NCI-H524 treated with DMSO at 0.1 percent for 48 hours (cell line): Measurements from ENCODE around the gene UBA3.

Source experiments
- DNase-seq: peaks from one replicate; lab custom pipeline; 2025; lab: John Stamatoyannopoulos, UW

The UBA3 gene

DNA sequence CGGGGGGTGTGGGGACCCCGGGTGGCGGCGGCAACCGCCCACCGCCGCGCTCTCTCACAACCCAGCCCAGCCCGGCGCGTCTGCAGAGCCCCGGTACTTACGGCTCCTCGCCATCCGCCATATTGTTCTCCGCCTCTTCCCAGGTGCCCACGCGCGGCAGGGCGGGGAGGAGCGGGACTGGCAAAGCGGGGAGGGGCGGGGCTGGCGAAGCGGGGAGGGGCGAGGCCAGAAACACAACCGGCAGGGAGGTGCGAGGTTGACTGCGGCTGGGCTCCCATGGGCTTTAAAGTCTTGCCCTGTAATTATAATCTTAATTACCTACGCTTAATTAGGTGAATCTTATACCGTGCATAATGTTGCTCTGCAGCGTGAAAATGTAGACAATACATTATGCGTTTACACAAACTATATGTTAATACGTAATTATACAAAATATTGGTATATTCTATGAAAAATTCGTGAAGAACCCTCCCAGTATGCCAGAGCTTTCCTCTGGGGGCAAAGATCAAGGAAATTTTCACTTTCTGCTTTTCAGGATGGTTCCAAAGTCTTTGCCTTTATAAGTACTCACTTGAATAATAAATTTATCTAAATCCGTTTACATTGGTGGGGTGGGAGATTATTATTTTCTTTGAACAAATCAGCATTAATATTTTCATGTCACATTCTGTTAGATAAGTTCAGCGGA is at the start of gene UBA3:
Gene UBA3, minus strand, starts transcription at position 133 of the 688 bp plus-strand sequence. Its CDS starts 12 bp downstream, at position 121.
- peak; percentile 47 for DNase-seq

DNA sequence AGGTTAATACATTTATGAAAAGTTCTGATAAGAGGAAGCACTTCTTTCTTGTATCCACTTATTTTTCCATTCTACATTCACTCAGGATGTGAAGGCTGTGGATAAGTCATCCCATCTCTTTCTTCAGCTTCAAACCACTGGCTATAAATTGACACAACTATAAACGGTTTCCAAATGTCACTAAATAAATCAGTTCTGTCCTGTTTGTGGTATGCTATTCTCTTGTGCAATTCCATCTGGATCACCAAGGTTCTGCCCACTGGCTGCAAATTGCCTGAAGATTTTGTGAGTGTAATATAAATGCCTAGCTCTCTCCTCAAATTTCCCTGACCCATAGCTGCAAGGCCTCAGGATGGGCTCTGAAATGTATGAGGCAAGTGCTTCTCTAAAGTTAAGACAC is 49.4 kb upstream of the UBA3 start:
- DNase-seq: no peak

DNA sequence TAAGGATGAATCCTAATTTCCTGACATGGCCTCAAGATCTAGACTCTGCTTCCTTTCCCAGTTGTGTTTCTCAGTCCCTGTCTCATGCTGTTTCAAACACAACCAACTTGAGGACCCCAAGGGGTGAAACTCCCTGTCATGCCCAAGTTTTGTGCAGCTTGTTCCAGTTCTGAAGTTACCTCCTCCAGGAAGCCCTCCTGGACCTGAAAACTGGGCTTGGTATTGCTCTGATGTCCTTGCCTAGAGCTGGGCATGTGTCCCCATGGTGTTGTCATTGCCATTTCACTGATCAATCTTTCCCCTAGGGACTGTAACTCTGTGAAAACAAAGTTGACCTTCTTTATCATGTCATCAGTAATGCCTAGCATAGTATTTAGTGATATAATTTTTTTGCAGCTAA is 48.3 kb upstream of the UBA3 start:
- DNase-seq: no peak

DNA sequence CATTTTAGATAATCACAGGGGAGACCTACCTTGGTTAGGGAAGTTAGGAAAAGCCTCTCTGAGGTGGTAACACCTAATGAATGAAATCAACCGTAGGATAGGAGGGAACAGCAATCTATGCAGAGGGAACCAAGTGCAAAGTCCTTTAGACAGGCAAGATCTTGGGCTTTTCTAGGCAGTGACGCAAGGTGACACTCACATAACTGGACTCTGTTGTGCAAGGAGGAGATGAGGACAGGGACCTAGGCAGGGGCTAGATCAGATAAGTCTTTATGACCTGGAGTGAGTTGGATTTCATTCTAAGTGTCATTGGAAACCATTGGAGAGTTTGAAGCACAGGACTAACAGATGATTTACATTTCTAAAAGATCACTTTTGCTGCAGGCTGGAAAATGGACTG is 46.8 kb upstream of the UBA3 start:
- no peak for DNase-seq

DNA sequence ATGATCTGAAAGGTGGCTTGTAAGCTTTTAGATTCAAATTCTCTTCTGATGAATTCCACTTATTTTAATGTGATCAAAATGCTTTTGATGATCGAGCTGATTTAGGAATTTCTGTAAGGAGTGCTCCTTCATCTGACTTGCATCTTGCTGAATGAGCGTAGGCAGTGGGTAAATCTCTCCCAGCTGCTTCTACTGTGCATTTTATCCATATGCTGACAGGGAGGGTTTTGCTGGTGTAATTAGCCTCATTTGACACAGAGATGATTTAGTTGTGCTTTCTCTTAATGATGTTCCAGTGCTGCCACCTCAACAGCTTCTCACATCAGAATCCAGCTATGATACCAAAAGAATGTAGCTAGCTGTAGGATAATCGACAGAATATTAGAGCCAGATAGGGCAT is 46.1 kb upstream of the UBA3 start:
- DNase-seq: no peak

DNA sequence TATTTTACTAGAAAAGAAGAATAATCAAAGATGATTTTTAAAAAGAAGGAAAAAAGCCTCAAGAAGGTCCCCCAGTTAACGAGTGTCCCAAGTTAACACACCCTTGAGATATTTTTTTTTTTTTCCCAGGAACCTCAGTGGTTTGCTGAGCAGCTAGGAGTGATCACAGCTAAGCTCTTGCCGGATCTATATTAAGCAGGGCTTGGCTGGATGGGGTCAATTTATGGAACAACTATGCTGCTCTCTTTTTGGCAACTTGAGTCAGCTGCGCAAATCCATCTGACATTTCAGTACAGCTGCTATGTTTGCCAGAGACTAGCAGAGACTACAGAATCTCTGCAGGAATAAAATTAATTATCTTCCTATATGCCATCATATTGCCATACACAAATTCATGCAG is 42.2 kb upstream of the UBA3 start, which contains the start of gene LMOD3:
Gene LMOD3, minus strand, starts transcription at position 193 of the 400 bp plus-strand sequence. CDS start 209 bp downstream, outside the sequence.
- DNase-seq: no peak

DNA sequence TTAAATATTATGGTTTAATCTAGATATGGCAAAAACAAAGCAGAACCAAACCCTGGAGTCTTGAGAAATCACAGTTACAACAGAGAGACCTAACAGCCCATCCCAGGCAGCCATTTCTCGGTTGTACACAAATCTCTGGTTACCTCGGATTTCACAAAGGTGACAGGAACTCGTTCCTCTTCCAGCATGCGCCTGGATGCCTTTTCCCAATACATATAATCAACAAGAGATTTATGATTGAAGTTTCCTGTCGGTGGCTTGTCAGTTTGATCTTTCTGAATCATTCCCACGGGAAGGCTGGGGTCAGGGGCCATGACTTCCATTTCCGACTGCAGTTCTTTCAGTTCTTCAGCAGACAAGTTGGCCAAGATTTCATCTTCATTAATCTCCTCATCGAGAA is 41.8 kb upstream of the UBA3 start:
- no peak for DNase-seq

DNA sequence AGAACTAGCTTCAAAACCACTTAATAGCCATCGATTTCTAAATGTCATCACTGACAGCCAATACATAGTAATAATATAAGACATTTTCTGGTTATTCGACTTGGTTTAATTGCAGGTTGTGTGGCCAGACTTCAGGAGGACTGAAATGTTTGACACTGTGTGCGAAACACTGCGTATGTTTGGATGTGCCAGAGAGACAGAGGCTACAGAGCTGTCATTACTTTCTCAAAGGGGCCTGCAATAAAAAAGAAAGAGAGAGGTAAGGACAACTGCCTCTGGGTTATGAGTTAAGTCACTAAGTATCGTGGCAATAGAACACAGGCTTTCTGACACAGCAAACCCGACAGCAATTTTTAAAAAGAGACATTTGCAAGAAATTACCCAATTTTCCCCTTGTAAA is 41.3 kb upstream of the UBA3 start:
- DNase-seq: no peak

DNA sequence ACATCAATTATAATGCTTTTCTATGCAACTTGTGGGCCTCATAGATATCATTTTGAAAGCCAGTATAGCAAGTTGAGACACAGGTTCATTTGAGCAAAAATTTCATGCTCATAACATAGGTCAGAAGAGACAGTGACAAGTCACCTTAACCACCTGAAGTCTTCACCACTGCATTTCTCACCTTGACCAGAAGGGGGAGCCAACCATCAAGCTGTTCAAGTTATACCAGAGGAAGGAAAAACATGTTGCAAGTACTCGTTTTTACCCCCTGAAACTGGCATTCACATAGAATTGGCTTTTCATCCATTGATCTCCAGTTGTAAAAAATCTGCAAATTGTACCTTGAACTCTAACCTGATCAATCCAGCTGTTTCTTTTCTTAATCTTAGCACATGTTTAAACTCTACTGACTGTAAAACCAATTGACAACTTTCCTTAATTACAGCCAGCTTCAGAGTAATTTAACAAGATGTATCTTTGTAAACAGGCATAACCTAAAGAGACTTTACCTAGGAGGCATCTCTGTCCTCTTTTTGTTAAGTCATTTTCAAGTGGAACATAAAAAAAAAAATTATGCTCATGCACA is 40.8 kb upstream of the UBA3 start:
- DNase-seq: peak; percentile 40

DNA sequence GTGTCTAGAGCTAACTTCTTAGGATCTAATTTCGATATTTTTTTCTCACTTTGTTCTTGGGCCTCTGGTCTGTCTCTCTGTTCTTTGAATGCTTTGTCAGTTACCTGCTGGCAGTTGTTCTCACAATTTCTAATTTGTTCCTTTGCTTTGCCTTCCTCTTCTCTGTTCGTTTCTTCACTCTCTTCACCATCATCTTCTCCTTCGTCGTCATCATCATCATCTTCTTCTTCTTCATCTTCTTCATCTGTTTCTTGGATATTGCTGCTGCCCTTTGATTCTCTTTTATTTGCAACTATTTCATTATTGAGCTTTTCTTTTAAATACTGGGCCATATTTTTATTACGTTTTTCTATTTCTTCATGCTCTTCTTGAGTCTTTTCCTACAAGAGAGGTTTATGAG is 39.5 kb upstream of the UBA3 start:
- DNase-seq: no peak

DNA sequence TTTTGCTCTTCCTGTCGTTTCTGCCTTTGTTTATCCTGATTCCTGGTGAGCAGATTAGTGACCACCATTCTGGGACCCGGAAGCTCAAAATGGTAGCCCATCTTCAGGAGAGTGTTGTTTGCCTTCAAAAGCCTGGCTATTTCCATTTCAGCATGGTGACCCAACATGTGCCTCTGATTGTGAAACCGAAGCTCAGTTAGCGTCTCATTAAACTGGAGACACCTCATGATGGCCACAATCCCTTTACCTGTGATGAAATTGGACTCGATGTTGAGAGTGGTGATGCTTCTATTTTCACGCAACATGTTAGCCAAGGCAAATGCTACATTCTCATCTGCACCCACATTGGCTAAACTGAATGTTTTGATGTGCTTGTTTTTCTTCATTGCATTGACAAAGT is 39.0 kb upstream of the UBA3 start:
- no peak for DNase-seq

DNA sequence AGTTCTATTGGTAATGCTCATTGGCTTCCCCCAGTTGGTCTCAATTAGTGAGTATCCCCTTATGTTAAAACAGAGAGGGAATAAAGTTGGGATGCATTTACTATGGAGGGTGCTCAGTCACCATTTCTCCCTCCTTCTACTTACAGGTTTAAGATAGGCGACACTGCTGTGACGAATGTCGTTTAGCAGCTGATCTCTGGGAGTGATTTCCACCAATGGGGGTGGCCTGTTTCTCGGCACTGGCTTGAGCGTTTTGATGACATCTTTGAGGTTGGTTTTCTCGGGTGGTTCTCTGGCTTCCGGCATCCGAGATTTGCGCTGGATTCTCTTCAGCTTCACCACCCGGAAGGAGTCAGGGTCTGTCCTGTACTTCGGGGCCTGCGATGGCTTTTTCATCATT is 38.4 kb upstream of the UBA3 start:
- DNase-seq: no peak

DNA sequence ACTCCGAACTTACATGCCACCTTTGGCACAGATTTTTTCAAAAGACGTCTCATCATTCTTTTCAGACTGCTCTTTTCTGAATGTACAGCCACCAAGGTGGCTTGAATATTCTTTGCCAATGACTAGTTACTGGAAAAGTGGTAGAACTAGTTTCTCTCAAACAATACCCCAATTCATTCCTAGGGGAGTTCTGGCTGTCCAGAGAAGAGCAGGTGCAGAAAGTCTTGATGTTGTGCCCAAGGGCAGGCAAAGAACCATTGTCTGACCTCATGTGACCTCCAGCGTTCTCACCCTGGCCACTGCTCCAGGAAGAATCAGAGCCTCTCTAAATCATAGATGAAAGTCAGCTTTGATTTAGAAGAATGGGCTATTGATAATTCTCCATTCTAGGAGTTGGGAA is 36.7 kb upstream of the UBA3 start:
- no peak for DNase-seq

DNA sequence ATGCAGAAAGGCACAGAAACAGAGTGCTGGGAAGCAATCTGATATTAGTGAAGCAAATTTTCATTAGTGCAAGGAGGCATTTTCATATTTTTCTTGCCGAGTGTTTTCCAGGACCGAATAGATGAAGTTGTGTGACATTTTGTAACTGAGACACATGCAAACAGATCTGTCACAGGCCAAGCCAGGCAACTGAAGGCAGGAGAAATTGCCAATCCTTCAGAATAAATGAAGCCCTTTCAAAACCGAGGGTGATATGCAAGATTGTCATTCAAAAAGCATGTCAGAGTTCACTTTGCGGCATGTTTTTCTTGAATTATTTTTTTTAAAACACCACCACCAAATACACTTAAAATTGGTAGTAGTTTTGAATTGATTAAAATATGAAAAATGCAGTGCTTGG is 36.0 kb upstream of the UBA3 start:
- DNase-seq: no peak

DNA sequence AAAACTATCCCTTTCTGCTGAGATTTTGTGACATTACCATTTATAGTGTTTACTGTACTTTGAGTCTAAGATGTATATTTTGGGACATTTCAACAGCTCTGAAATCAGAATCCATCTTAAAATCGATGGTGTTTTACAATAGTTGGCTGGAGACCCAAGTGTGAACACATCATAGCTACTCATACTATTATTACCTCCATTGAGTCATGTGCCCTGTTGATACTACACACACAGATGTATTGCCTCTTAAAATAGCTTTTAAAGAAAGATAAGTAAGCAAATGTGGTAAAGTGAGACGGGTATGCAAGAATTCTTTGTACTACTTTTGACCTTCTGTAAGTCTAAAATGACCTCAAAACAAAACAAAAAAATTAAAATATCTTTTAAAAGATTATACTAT is 35.6 kb upstream of the UBA3 start:
- DNase-seq: no peak

DNA sequence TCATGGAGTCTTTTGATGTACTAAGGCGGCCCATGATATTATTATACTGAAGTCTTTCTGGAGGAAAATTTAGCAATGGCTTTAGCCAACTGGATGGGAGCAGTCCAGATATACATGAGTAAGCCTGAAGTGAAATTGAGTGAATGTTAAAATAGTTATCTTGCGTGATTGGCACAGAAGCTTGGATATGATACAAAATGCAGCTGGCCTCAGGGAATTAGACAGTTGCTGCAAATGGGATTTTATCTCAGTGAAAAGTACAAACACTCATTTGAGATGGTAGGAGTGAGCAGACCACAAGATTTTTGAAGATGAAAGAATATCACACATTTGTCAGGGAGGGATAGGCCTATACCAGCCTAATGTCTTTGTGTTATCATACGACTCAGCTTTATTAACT is 33.4 kb upstream of the UBA3 start:
- no peak for DNase-seq

DNA sequence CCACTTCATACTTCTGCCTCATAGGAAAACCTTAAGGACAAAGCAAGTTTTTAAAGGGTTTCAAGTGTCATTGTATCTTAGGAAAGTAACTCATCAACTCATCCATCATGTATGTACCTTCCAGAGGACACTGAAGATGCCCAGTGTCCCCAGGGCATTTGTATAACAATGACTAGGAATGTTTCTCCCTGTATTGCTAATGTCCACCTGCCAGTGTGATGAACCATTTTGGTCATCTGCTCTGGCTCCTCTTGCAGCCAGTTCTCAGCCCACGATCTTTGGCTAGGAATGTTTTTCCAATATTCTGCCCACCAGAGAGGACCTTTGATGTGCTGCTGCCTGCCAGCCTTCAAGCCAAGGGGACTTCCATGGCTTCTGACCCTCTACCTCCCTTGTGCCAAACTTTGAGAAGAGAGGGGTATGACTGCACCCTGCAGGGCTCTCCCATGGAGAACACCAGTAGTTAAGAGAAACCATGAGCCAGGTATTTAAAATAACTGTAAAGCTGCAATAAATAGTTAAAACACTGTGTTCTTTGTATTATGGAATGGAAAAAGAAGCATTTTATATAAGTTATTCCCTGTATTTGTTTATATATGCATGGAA is 30.9 kb upstream of the UBA3 start:
- DNase-seq: no peak

DNA sequence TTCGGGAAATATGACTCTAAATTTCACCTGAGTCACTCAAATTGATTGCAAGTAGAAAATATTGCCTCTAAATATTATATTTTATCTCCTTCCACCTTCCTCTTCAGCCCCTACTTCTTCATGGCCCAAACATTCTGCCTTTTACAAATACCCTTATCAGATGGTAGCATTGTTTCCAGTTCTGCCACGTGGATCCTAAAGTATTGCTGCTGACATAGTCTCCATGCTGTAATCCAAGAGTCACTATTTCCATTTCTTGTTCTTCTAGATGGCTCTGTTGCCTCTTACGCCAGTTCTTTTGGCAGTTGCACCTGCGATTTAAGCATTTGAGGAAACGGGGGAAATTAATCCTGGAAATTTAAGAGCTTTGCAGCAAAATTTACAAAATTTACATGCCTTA is 28.6 kb upstream of the UBA3 start:
- DNase-seq: no peak

DNA sequence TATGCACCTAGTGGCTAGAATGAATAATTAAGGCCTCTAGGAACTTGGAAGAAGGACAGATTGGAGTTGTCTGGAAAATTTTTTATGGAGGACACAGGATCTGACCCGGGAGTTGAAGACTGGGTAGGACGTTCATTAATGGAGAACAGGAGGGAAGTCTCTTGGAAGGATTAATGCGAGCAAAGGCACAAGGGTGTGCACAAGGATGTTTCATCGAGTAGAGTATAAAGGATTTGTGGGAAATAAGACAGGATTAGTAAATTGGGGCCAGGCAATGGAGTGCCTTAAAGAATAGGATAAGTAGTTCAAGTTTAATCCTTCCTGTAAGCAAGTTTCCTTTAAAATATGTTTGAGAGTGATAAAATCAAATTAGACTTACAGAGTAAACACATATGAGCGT is 27.7 kb upstream of the UBA3 start:
- DNase-seq: peak; percentile 78

DNA sequence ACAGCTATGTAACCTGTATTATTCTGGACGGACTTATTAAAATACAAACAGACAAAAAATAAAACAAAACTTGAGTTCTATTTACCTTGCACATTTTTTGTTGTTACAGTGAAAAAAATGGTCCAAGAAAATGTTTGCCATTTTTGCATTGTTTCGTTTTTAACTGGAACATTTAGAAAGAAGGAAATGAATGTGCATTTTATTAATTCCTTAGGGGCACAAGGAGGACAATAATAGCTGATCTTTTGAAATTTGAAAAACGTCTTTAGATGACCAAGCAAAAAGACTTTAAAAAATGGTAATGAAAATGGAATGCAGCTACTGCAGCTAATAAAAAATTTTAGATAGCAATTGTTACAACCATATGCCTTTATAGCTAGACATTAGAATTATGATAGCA is 25.2 kb upstream of the UBA3 start:
- no peak for DNase-seq

DNA sequence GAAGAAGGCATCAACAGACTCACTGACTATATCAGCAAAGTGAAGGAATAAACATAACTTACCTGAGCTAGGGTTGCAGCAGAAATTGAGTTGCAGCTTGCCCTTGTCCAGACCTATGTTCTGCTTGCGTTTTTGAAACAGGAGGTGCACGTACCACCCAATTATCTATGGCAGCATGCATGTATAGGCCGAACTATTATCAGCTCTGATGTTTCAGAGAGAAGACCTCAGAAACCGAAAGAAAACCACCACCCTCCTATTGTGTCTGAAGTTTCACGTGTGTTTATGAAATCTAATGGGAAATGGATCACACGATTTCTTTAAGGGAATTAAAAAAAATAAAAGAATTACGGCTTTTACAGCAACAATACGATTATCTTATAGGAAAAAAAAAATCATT is 24.4 kb upstream of the UBA3 start:
- DNase-seq: no peak

DNA sequence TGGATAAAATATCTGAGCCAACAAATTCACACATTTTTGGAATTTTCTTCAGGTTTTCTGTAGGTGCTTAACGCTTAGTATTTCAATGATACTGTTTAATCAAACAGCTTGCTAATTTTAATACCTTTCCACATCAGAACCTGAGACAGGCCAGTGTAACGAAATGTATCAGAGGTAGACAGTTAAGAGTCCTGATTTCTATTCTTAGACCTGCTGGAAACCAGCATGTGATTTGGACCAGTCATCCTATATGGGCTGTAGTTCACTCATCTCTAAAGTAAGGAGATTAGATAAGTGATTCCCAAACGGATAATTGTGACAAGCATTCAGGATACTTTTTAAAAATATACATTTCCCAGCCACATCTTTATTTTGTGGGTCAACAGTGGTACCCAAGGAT is 23.0 kb upstream of the UBA3 start:
- DNase-seq: no peak

DNA sequence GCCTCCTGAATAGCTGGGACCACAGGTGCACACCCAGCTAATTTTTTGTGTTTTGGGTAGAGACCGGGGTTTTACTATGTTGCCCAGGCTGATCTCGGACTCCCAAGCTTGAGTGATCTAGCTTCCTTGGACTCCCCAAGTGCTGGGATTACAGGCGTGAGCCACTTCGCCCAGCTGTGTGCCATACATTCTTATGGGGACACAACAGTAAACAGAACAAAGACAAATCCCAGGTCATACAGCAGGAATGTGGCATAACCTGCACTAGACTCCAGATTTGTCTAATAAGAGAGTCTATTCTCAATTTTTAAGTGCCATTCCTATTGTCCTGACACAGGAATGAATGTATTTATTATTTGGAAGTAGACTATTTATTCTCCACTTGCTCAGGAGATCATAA is 22.2 kb upstream of the UBA3 start:
- no peak for DNase-seq

DNA sequence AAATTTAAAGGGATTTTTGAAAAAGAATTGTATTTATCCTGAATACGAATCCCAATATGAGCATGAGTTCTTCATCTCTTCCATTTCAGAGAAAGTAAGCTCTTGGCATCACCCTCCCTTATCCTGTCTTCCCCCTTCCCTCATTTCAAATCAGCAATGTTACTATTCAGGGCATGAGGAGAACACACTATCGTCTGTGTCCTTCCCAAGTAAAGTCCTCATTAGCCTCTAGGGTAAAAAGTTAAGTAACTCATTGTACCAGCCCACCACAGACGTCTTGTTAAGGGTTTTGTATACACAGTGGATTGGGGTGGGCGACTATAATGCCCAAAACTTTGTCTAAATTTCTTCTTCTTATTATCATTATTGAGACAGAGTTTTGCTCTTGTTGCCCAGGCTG is 19.4 kb upstream of the UBA3 start:
- no peak for DNase-seq
